GM12873 (cell line): ENCODE data around the gene PCARE.
A peak's percentile ranks its signal among the peaks of the same experiment; 100 is the strongest.

ENCODE experiments used
- CTCF ChIP-seq: IDR thresholded peaks from 2 replicates; pipeline ENCODE4 v1.5.1; 2012; ENCODE audit warnings: low read depth, mild to moderate bottlenecking, moderate library complexity, low read length, control low read depth; ENCODE audit not compliant: insufficient read depth; ENCODE audit errors: missing control alignments

The PCARE gene

GRCh38 chr2:29021886-29022285 is 52.4 kb downstream of the PCARE start:
- no peak for TF ChIP-seq CTCF

- TF ChIP-seq CTCF, result no peak
These were observed 56.4 kb downstream of the PCARE start for GRCh38 chr2:29017716-29018435.

DNA sequence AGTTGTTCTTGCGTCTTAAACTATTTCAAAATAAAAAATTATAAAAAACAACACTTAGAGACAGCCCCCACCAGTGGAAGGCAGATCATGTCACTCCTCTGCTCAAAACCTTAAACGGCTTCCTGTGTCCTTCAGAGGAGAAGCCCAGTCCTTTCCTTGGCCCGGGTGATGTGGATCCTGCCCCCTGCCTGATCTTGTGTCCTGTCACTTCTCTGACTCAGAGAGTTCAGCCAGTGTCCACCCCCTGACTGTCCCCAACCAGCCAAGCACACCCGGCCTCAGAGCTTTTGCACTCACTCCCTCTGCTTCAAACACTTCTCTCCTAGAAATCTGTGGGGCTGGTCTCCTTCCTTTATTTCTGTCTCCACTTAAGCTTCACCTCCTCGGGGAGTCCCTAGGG is 57.8 kb downstream of the PCARE start:
- no peak for TF ChIP-seq CTCF

GRCh38 chr2:29015701-29016470 is 58.4 kb downstream of the PCARE start:
- no peak for TF ChIP-seq CTCF

DNA sequence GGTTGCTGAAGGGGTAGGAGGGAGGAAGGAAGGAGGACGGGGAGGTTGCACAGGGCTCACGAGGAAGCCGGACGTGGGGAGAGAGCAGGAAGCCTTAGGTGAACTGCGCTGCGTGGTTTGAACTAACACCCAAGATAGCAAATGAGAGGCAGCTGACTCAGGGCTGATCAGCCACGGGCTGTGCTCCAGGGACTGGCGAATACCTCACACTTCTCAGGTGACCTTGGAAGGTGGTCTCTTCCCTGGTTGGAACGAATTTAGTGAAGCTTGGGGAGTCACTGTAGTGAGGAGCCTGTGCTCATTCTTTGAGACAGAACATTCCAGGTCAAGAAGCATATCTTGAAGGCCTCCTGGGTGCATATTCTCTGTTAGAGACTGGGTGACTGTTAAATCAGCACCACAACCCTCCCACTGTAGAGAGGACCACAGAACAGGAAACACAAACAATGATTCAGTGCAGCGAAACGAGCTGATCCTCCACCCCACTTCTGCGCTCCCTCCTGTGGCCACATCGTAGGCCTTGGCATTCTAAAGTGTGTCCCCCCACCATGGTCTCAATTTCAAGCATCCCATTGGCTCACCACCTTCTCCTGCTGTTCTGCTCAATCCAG is 59.4 kb downstream of the PCARE start:
- TF ChIP-seq CTCF, result peak; percentile 34

DNA sequence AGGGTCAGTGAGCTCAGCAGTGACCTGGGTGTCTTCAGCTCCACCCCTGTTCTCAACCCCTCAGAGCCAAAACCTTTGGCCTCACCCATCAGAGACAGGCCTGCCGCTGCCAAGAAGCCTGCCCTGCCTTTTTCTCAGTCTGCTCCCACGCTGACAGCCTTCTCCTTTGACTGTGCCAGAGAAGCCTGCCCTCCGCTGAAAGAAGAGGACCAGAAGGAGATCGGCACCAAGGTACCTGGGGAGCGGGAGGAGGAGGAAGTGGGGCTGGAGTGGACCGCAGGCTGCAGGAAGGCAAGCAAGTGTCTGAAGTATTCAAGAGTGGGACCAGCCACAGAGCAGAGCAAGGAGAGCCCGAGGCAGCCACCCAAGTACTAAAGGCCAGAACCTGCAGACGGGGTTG is 60.0 kb downstream of the PCARE start:
- no peak for TF ChIP-seq CTCF
